ENCODE measurements around the gene TLL2.
"Not testable (repeated sequence)": the region's sequence is repeated elsewhere in the genome, so short reads cannot be mapped to it uniquely, and the experiment has no call there.

TLL2 gene

GRCh38 chr10:96513698-96514561 is at the start of gene TLL2:
Gene TLL2 (minus strand): TSS chr10:96513926. CDS start chr10:96513685, 241 bp downstream.
- peak; percentile 94 for DNase-seq (ENCODE audit: low read depth)

- peak; percentile 50 for DNase-seq (ENCODE audit: low read depth)
Observed at GRCh38 chr10:96560966-96561887, 47.5 kb upstream of the TLL2 start.

GRCh38 chr10:96560489-96560888 is 46.8 kb upstream of the TLL2 start:
- DNase-seq (ENCODE audit: low read depth): no peak

DNA sequence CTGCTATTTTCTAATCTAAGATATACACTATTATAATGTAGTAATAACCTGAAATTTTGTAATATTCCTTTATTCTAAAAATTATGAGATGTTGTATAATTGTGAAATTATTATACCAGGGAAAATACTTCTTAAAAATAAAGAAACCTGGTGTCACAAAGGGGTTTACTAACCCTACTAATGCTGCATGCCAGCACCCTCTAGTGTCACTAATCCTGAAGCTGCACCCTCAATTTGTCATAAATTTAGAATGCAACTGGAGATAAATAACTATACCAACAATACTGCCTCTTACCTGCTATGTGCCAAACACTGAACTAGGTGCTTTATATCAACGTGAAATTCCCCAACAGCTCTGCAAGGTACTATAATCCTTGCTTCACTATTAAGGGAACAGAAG is 42.3 kb upstream of the TLL2 start:
- DNase-seq (ENCODE audit: low read depth): peak; percentile 21

GRCh38 chr10:96555330-96555729 is 41.6 kb upstream of the TLL2 start:
- no peak for DNase-seq (ENCODE audit: low read depth)

GRCh38 chr10:96548589-96548988 is 34.9 kb upstream of the TLL2 start:
- DNase-seq (ENCODE audit: low read depth): no peak

- DNase-seq (ENCODE audit: low read depth): not testable (repeated sequence)
Observed at GRCh38 chr10:96545558-96545957, 31.8 kb upstream of the TLL2 start.

DNA sequence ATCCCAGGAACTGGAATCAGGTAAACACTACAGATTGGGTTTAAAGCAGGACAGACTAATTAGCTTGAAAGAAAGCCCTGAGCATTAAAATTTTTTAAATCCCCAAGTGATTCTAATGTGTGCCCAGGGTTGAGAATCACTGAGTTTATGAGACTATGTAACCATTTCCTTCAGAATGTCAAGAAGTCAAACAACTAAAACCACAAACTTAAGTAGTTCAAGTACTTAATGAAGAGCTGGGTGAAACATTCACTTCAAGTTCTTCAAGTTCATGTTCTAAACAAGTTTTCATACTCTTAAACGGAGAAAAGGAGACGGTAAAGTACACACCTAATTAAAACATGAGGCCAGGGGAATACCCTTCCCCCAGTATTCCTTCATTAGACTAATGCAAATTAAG is 28.2 kb upstream of the TLL2 start:
- peak; percentile 62 for DNase-seq (ENCODE audit: low read depth)

GRCh38 chr10:96540240-96540639 is 26.5 kb upstream of the TLL2 start:
- DNase-seq (ENCODE audit: low read depth): no peak

DNA sequence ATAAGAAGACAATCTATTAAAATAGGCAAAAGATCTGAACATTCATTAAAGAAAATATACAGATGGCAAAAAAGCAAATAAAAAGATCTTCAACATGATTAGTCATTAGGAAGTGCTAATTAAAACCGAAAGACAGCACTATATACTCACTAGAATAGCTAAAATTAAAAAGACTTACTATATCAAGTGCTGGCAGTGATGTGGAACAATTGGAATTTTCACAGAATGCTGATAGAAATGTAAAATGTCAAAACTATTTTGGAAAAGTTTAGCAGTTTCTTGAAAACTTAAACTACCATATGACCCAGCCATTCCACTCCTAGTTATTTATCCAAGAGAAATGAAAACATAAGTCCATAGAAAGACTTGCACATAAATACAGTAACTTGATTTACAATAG is 25.0 kb upstream of the TLL2 start:
- DNase-seq (ENCODE audit: low read depth): no peak

GRCh38 chr10:96536129-96536528 is 22.4 kb upstream of the TLL2 start:
- no peak for DNase-seq (ENCODE audit: low read depth)

- peak; percentile 40 for DNase-seq (ENCODE audit: low read depth)
Observed at GRCh38 chr10:96532523-96532922, 18.8 kb upstream of the TLL2 start.

DNA sequence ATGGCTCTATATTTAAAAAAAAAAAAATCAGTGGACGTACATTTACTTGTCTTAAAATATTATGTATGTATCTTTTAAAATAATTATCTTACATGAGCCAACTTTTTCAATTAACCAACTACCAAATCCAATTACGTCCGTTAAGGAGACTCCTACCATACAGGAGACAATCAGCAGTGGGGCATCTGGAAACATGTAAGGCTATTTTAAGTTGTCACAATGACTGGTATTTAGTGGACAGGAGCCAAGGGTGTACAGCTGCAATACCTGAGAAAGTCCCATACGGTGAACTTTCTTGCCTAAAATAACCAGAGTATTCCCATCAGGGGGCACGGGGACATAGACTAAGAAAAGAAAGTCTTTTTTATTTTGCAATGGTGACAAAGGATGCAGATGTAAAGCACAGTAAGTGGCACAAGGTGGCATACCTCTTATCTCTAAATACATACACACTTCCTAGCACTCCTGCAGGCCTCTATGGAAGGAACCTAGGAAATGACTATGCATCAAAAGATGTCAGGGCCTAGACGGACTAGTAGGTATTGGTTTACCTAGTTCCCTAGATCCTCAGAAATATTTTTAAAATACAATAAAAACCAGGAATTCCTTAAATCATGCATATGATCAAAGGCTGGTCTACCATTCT is 16.0 kb upstream of the TLL2 start:
- DNase-seq (ENCODE audit: low read depth): no peak

DNA sequence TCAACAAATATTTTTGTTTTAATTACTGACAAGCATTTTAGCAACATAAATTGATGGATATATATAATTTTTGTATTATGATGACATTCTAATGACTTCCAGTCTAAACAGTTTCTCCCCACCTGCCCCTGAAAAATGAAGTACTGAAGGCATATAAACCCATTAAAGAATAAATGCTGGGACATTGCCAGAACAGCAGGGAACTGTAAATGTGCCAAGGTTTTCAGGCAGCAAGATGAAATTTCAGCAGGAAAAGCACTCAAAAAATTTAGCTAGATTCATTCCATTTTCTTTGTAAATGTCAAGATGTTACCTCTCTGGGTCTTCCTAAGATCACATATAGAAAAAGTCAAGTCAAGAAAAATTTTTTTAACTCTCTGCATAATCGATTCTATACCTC is 11.0 kb upstream of the TLL2 start:
- DNase-seq (ENCODE audit: low read depth): no peak

DNA sequence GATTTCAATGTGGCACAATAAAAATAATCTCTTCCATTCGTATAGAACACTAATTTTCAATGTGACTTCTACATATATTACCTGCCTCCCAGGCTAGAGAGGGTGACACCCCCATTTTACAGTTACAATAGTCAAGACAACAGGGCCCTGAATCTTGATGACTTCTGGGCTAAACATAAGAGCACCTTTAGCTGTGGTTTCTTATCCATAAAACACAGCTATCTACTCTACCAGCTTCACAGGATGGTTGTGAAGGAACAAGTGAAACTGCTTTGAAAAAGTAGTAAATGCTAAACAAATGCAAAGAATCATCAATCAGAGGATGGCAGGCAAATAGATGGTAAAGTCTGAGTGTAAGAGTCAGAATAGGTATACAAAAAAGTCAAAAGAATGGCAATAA is 3.6 kb upstream of the TLL2 start:
- DNase-seq (ENCODE audit: low read depth): no peak

- DNase-seq (ENCODE audit: low read depth): no peak
Observed at GRCh38 chr10:96516337-96516736, 2.6 kb upstream of the TLL2 start.

DNA sequence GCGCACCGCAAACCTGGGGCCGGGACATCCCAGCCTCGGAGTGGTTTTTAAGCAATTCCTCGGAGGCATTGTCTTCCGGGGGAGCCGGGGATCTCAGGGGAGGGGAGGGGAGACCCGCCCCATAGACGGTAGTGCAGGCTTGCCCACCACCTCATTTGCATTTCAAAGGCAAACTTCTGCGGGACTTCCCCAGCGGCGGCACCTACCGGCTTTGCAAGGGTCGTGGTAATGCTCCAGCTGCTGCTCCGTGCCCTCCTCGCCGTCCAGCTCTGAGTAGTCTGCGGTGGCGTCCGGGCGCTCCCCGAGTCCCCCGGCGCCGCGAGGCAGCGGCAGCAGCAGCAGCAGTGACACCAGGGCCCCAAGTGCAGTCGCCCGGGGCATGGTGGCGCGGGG is 425 bp downstream of the TLL2 start:
- DNase-seq (ENCODE audit: low read depth): no peak

DNA sequence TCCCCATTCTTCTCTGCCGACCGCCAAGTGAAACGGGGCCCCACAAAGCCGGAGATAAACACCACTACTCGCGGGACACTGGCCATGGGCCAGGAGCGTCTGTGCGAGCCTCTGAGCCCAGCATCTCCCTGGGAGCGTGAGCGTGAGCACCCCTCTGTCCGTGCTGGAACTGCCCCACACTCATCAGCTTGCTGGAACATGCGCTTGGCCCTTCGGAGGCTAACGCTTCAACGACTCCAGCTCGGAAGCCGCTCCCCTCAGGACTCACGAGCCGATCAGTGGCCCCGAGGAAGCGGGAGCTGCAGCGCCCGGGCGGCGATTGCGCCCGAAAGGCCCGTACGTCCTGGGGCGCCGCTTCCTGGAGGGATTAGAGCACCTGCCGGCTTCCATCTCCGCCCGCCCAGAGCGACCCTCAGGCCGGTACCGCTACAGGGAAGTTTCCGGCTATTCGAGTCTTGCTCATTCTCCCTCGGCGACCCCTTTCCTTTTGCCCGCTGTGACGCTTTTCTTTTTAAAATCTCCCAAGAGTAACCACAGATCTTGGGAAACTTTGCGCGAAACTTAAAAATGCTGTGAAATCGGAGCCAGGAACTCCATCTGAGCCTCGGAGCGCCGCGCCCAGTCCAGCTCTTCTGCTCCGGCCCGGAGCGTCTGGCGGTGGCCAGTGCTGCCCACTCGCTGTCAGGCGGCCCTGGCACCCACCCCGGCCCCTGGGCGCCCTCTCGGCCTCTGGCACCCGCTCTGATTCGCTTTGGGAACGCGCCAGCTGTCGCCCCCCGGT is 1.0 kb downstream of the TLL2 start:
- DNase-seq (ENCODE audit: low read depth): peak; percentile 45

DNA sequence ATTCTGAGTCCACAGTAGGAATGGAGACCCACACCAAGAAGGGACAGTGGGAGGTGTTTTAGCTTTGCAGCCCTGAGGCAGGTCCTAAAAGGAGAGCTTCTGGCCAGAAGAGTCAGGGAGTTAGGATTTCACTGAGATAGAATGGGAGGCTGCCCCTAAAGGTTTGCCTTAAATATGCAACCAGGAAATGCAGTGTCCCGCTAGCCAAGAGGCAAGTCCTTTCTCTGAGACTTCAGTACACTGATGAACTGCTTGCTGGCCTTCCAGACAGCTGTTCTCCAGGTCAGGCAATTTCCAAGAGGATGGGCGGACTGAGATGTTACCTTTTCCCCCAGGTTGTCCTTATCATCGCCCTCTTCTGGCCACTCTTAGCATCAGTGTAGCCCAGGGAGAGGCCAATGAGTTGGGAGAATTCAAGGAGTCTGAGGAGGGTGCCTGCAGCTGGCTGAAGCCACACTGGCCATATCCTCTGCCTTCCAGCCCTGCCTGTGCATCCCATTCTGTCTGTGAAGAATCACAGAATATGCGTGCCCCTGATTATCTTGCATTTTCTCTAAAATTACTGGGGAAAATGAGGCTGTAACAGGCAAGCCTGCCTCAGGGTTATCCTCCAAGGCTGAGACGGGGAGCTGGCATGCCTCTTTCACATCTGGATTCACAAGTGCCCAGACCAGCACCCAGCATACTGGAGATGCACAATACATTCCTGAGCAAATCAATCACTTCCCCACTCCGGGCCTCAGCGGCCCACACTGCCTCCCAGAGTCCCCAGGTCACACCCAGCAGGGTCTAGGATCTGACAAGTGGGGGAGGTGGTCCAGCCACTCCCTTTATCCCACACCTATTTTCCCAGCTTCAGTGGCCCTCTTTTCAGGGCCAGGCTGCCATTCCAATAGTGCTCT is 2.4 kb downstream of the TLL2 start:
- peak; percentile 24 for DNase-seq (ENCODE audit: low read depth)

DNA sequence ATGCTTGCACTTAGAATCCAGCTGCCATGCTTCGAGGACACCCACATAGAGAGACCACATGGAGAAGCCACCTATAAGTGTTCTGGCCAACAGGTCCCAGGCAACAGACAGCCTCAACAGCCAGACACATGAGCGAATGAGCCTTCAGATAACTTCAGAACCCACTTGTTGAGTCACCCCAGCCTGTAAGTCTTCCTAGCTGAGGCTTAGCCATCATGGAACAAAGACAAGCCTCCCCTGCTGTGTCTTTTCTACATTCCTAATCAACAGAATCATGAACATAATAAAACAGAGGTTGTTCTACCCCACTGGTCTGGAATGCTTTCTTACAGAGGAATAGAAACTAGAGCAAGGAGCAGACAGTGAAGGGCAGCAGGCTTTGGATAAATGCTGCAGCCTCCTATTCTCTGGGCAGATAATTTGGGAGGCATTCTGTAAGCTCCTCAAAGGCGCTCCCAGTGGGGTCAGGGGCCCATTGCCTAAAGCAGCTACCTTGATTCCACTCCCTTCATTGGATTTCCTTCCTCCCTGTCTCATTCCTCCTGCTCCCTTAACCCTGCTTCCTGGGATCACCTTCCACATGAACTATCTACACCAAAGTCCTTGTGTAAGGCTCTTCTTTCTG is 4.6 kb downstream of the TLL2 start:
- peak; percentile 92 for DNase-seq (ENCODE audit: low read depth)

Data from iris pigment epithelial cell (primary cell).